LNCaP clone FGC (cell line): ENCODE measurements around the gene LRRC73.

Experiments
- DNase-seq: peaks from one replicate; pipeline ENCODE4 v3.0.0-alpha.2; 2011; ENCODE audit warnings: low read depth
- H3K4me3 ChIP-seq: 2 replicates; pipeline ENCODE4 v1.5.1; 2011; ENCODE audit warnings: mild to moderate bottlenecking, low read depth, low read length, control low read depth
- TF ChIP-seq, protein P1 (sequence below): IDR thresholded peaks from 2 replicates; pipeline ENCODE4 v1.5.1; 2012; ENCODE audit warnings: mild to moderate bottlenecking; ENCODE audit not compliant: control insufficient read depth, insufficient read depth; ENCODE audit errors: extremely low read depth

Gene LRRC73

DNA sequence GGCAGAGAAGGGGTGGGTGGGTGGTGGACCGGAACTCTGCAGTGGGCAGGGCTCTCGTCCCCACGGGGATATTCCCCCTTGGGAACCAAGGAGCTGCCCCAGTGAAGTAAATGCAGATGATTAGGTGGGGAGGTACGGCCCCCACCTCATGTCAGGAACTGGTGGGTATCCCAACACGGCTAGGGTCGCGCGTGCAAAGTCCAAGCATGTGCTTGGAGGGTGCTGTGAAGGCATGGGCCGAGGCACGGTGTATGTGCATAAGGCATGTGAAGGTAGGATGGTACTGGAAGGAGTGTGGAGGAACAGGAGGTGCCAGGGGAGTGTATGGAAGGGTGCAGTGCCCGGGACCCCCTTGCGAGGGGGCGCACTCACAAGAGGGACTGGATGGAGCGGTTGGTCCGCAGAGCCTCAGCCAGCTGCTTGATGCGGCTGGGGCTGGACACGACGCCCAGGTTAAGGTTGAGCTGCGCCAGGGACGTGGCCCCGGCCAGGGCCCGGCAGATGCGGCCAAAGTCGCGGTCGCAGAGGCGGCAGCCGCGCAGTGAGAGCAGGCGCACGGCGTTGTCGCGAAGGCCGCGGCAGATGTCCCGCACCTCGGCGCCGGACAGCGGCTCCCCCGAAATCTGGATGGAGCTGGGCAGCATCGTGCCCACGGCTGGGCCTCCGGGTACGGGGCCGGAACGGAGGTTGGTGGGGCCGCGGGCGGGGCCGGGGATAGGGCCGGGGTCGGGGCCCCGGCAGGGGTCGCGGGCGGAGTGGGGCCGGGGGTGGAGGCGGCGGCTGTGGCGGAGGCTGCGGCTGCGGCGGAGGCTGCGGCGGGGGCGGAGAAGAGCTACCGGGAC lies 783 bp downstream of the LRRC73 start:
- peak overlapping the region; percentile 53 for H3K4me3 ChIP-seq
- TF ChIP-seq, protein P1, sequence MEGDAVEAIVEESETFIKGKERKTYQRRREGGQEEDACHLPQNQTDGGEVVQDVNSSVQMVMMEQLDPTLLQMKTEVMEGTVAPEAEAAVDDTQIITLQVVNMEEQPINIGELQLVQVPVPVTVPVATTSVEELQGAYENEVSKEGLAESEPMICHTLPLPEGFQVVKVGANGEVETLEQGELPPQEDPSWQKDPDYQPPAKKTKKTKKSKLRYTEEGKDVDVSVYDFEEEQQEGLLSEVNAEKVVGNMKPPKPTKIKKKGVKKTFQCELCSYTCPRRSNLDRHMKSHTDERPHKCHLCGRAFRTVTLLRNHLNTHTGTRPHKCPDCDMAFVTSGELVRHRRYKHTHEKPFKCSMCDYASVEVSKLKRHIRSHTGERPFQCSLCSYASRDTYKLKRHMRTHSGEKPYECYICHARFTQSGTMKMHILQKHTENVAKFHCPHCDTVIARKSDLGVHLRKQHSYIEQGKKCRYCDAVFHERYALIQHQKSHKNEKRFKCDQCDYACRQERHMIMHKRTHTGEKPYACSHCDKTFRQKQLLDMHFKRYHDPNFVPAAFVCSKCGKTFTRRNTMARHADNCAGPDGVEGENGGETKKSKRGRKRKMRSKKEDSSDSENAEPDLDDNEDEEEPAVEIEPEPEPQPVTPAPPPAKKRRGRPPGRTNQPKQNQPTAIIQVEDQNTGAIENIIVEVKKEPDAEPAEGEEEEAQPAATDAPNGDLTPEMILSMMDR, result no peak
- DNase-seq, result no peak

DNA sequence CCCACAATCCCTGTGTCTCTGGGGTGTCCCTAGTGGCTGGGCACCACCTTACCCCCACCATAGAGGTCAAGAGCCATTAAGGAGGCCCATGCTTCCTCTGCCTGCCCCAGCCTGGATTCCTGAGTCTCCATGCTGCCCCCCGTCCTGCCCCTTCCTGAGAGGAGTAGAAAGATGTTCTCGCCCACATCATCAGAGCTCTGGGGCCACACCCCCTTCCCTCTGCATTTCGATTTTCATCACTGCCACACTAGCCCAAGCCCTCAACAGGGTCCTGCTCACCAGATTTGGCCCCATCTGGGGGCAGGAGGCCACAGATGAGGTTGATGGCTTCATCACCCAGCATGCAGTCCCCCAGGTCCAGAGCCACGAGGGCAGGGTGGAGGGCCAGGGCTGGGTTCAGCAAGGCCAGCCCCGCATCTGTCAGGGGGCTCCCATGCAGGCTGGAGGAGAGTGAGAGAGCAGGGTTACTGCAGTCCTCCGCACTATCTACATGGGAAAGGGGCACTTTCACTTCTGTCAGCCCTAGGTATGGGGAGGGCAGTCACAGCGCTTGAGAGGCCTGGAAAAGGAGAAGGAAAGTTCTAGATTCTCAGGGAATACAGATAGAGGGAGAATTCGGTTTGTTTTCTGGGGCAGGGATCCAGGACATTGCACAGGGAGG lies 1.5 kb downstream of the LRRC73 start:
- TF ChIP-seq, protein P1, result no peak
- no peak overlapping the region for H3K4me3 ChIP-seq
- no peak for DNase-seq

DNA sequence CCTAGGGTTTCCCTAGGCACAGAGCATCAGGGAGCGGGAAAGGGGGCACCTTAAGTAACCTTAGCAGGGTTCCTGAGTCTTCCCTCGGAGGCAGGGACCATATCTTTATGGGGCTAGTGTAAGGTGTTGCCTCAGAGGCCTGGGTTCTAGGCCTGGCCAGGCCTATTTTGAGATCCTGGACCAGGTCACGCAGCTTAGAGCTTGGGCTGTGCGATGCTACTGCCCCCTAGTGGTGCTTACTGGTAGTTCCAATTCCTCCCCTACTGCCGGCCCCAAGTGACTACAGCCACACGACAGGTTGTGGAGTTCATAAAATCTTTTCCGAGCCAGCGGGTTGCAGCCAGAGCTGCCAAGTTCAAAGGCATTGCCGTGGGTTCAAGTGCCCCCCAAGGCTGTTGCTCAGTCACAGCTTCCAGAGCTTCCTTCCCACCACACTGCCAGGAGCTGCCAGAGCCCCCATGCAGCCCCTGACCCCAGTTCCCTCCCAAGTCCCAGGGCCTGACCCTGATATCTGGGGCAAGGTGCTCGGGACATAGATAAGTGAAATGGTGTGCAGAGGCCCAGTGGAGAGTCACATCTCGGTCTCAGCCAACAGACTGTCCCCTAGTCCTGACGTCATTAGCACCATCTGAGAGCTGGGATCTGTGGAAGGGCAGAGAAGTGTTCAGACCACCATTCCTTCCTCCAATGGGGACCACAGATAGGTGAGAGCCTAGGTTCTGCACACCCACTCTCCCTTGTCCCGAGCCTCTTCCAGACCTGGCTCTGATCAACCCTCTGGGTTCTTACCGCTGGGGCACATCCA lies 3.3 kb downstream of the LRRC73 start:
- DNase-seq, result peak; percentile 51
- no peak overlapping the region for H3K4me3 ChIP-seq
- TF ChIP-seq, protein P1, result peak; percentile 94

DNA sequence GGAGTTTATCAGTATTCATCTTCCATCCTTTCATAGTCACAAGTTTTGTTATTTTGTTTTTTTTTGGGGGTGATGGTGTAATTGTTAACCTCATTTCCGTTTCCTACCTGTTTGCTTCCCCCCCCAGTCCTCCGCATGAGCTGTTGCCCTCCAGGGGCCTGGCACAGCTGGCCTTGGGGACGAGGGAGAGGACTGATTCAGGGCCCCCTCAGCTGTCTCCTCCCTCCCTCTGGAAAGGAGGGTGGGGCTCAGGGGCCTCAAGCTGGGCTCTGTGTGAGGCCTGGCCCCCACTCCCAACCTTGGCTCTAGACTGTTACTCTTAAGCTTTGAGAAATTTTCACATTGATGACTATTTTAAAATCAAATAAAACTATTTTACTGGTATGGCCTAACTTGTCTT lies 4.0 kb downstream of the LRRC73 start:
- no peak overlapping the region for H3K4me3 ChIP-seq
- TF ChIP-seq, protein P1, result no peak
- DNase-seq, result no peak

DNA sequence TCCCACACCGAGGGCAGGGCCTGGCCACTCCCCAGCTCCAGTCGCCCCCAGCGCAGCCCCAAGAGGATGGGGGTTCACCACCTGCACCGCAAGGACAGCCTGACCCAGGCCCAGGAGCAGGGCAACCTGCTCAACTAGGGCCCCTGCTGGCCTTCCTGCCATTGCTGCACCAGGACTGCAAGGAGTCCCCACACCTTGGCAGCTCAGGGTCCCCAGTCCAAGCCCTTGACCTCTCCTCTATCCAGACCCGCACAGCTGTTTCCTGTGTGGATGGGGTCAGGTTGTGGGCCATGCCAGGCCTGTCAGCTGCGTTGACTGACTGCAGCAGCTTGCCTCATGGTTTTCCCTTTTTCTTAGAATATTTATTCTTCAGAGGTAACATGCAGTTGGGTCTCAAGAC lies 4.4 kb downstream of the LRRC73 start:
- H3K4me3 ChIP-seq, result no peak overlapping the region
- DNase-seq, result no peak
- TF ChIP-seq, protein P1, result no peak

DNA sequence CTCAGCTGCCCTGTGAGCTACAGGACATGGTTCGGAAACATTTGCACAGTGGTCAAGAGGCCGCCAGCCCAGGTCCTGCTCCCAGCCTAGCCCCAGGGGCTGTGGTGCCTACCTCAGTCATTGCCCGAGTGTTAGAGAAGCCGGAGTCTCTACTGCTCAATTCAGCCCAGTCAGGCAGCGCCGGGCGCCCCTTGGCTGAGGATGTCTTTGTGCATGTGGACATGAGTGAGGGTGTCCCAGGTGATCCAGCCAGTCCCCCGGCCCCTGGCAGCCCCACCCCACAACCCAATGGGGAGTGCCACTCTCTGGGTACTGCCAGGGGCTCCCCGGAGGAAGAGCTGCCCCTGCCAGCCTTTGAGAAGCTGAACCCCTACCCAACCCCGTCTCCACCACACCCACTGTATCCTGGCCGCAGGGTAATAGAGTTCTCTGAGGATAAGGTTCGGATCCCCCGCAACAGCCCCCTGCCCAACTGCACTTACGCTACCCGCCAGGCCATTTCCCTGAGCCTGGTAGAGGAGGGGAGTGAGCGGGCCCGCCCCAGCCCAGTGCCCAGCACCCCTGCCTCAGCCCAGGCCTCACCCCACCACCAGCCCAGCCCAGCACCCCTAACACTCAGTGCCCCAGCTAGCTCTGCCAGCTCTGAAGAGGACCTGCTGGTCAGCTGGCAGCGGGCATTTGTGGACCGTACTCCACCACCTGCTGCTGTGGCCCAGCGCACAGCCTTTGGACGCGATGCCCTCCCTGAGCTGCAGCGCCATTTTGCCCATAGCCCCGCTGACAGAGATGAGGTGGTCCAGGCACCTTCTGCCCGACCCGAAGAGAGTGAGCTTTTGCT lies 5.2 kb downstream of the LRRC73 start:
- TF ChIP-seq, protein P1, result no peak
- no peak for DNase-seq
- no peak overlapping the region for H3K4me3 ChIP-seq
